ENCODE measurements around the gene RAD51D.
"Not testable (repeated sequence)": the region's sequence is repeated elsewhere in the genome, so short reads cannot be mapped to it uniquely, and the experiment has no call there.

Gene RAD51D

DNA sequence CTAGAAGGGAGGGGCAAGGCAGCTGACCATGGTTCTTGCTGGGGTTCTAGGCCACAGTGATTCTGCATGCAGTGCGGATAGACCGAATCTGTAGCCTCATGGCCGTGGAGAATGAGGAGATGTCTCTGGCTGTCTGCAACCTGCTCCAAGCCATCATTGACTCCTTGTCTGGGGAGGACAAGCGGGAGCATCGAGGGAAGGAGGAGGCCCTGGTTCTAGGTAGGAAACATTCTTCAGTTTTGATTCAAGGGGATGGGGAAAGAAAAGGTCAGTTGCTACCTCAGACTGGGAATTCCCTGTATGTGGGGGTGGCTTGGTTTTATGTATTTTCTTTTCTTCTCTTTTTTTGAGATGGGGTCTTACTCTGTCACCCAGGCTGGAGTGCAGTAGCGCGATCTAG is 35.6 kb upstream of the RAD51D start:
- Histone ChIP-seq H3K27me3 (ENCODE audit: insufficient read depth, low read length, poor library complexity) (peaks cover 5% of the 10 kb centered on the region), H2AFZ (ENCODE audit: low read depth, low read length) (no peak overlapping the region), H3K4me3 (ENCODE audit: low read depth in 1 of 2, low read length in 2 of 2) (no peak overlapping the region), H3K36me3 (ENCODE audit: insufficient read depth, low read length) (no peaks in the 10 kb centered on the region), H3K9me3 (ENCODE audit: insufficient read depth, low read length, severe bottlenecking) (no peaks in the 10 kb centered on the region), H3K4me1 (ENCODE audit: insufficient read depth, low read length) (no peaks in the 10 kb centered on the region), H3K4me2 (ENCODE audit: insufficient read depth, low read length) (no peak overlapping the region), H3K9ac (ENCODE audit: low read depth, low read length) (no peak overlapping the region), H4K20me1 (ENCODE audit: insufficient read depth, low read length) (no peaks in the 10 kb centered on the region), H3K79me2 (ENCODE audit: insufficient read depth, low read length) (no peaks in the 10 kb centered on the region), H3K27ac (ENCODE audit: low read length) (no peak overlapping the region)
- DNase-seq: no peak
- TF ChIP-seq CTCF (IDR thresholded peaks at IDR 0.05; ENCODE audit: borderline replicate concordance, extremely low read depth, low read length, poor library complexity, severe bottlenecking) (no peak), EZH2 (IDR thresholded peaks at IDR 0.05; ENCODE audit: borderline replicate concordance, low read depth, low read length, severe bottlenecking) (no peak)
- ATAC-seq (ENCODE audit: insufficient read depth, low read depth): no peak

DNA sequence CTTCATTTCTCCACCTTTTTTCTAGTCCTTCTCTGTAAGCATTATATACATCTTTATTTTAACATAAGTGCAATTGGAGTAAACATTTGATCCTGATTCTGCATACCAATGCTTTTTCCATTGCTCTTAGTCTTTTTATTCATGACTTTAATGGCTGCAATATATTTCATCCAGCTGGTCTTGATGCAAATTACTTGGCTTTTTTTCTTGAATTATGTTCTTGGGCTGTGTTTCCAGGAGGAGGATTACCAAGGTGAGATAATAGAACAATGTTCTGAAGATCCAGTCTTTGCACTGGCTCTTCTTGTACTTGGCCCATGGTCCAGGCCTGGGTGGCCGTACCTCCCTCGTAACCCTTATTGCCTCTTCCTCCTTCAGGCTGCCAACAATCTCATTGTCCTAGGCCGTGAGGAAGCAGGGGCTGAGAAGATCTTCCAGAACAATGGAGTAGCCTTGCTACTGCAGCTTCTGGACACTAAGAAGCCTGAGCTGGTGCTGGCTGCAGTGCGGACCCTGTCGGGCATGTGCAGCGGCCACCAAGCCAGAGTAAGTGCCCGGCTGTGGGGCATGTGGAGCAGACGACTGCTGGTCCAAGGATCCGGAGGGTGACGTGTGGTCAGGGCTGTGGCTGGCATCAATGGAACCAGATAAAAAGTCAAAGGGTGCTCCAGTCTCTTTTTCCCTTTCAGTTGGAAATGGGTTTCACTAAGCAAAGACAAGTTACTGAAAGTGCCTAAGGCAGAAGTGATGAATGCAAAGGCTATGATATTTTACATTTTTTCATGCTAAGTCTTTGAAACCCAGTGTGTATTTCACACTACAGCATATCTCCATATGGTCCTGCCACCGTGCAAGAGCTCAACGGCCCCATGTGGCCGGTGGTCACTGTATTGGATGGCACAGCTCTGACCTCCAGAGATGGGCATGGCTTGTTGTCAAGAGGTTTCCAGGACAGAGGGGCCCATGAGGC is 34.8 kb upstream of the RAD51D start:
- Histone ChIP-seq H3K4me1 (ENCODE audit: insufficient read depth, low read length) (no peaks in the 10 kb centered on the region), H3K36me3 (ENCODE audit: insufficient read depth, low read length) (no peaks in the 10 kb centered on the region), H3K4me2 (ENCODE audit: insufficient read depth, low read length) (no peak overlapping the region), H3K79me2 (ENCODE audit: insufficient read depth, low read length) (no peaks in the 10 kb centered on the region), H3K9ac (ENCODE audit: low read depth, low read length) (no peak overlapping the region), H3K27me3 (ENCODE audit: insufficient read depth, low read length, poor library complexity) (peaks cover 6% of the 10 kb centered on the region), H3K4me3 (ENCODE audit: low read depth in 1 of 2, low read length in 2 of 2) (no peak overlapping the region), H4K20me1 (ENCODE audit: insufficient read depth, low read length) (no peaks in the 10 kb centered on the region), H3K27ac (ENCODE audit: low read length) (no peak overlapping the region), H3K9me3 (ENCODE audit: insufficient read depth, low read length, severe bottlenecking) (no peaks in the 10 kb centered on the region), H2AFZ (ENCODE audit: low read depth, low read length) (no peak overlapping the region)
- DNase-seq (no peak), ATAC-seq (ENCODE audit: insufficient read depth, low read depth) (no peak)
- TF ChIP-seq EZH2 (IDR thresholded peaks at IDR 0.05; ENCODE audit: borderline replicate concordance, low read depth, low read length, severe bottlenecking): no peak

DNA sequence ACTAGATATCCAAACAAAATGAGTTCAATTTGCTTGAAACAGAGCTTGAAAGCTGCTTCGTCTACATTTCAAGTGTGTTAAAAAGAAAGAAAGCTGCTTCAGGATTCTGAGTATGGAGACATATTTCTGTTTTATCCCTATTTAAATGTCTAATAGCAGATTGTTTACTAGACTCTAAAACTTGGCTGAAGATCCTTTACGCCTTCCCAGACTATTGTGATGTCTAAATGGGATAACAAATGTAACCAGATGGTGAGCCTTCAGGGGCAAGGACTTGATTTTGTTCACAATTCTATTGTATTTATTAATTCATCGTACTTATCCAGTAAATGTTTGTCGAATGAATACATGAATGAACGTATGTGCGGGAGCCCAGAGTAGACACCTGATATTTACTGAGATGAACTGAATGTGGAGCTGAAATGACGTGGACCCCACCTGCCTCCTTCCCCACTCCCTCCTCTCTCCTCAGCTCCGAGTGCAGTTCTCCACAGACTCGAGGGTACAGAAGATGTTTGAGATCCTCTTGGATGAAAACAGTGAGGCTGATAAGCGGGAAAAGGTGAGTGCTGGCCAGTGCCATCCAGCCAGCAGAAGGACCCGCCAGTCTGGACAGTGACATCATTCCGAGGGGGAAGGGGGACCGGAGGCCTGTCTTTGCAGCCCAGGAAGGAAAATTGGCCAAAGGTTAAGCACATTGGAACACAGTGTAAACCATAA is 32.9 kb upstream of the RAD51D start:
- Histone ChIP-seq H3K27me3 (ENCODE audit: insufficient read depth, low read length, poor library complexity) (peaks cover 6% of the 10 kb centered on the region), H3K9ac (ENCODE audit: low read depth, low read length) (no peak overlapping the region), H3K79me2 (ENCODE audit: insufficient read depth, low read length) (no peaks in the 10 kb centered on the region), H3K4me1 (ENCODE audit: insufficient read depth, low read length) (no peaks in the 10 kb centered on the region), H4K20me1 (ENCODE audit: insufficient read depth, low read length) (peaks cover 3% of the 10 kb centered on the region; the same call in 1 of the 2 replicates), H2AFZ (ENCODE audit: low read depth, low read length) (no peak overlapping the region), H3K36me3 (ENCODE audit: insufficient read depth, low read length) (no peaks in the 10 kb centered on the region), H3K4me3 (ENCODE audit: low read depth in 1 of 2, low read length in 2 of 2) (no peak overlapping the region), H3K4me2 (ENCODE audit: insufficient read depth, low read length) (no peak overlapping the region), H3K9me3 (ENCODE audit: insufficient read depth, low read length, severe bottlenecking) (no peaks in the 10 kb centered on the region), H3K27ac (ENCODE audit: low read length) (no peak overlapping the region)
- TF ChIP-seq EZH2 (IDR thresholded peaks at IDR 0.05; ENCODE audit: borderline replicate concordance, low read depth, low read length, severe bottlenecking): no peak
- no peak for TF ChIP-seq CTCF (IDR thresholded peaks at IDR 0.05; ENCODE audit: borderline replicate concordance, extremely low read depth, low read length, poor library complexity, severe bottlenecking)
- ATAC-seq (ENCODE audit: insufficient read depth, low read depth) (no peak), DNase-seq (no peak)

DNA sequence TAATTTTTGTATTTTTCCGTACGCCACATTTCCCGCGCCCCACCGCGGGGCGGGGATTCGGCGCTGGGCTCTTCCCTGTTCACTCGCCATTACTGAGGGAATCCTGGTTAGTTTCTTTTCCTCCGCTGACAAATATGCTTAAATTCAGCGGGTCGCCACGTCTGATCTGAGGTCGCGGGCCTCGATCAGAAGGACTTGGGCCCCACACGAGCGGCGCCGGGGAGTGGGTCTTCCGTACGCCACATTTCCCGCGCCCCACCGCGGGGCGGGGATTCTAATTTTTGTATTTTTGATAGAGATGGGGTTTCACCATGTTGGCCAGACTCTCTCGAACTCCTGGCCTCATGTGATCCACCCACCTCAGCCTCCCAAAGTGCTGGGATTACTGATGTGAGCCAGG is 31.4 kb upstream of the RAD51D start:
- not testable (repeated sequence) for H3K4me2 ChIP-seq (ENCODE audit: insufficient read depth, low read length); DNase-seq; ATAC-seq (ENCODE audit: insufficient read depth, low read depth); H4K20me1 ChIP-seq (ENCODE audit: insufficient read depth, low read length); H3K9ac ChIP-seq (ENCODE audit: low read depth, low read length); H3K79me2 ChIP-seq (ENCODE audit: insufficient read depth, low read length); H3K4me1 ChIP-seq (ENCODE audit: insufficient read depth, low read length); H3K36me3 ChIP-seq (ENCODE audit: insufficient read depth, low read length); H3K27me3 ChIP-seq (ENCODE audit: insufficient read depth, low read length, poor library complexity); H2AFZ ChIP-seq (ENCODE audit: low read depth, low read length); H3K4me3 ChIP-seq (ENCODE audit: low read depth in 1 of 2, low read length in 2 of 2); H3K27ac ChIP-seq (ENCODE audit: low read length); H3K9me3 ChIP-seq (ENCODE audit: insufficient read depth, low read length, severe bottlenecking)

Measured in DND-41 (cell line).